Cardiac fibroblast (primary cell): ENCODE results near the gene QRICH2.
A peak's percentile ranks its signal among the peaks of the same experiment; 100 is the strongest.
"Not testable (repeated sequence)": the region's sequence is repeated elsewhere in the genome, so short reads cannot be mapped to it uniquely, and the experiment has no call there.

Experiments used
- DNase-seq, 2 donors: peaks; one replicate each; pipeline versions ENCODE4 v3.0.0 to v3.0.0-alpha.2; 2010; ENCODE audit warnings: low read depth in 2 of 2
- H3K4me3 ChIP-seq, 2 donors: replicated peaks in 1 of 2; 1 replicate in 1 of 2; 2 replicates in 1 of 2; pipeline ENCODE4 v1.5.1; 2011; ENCODE audit warnings: low read depth in 2 of 2, low read length in 2 of 2, mild to moderate bottlenecking in 2 of 2, moderate library complexity in 1 of 2
- CTCF ChIP-seq: IDR thresholded peaks from one replicate; pipeline ENCODE4 v1.5.1; 2011; ENCODE audit warnings: low read depth, mild to moderate bottlenecking, low read length, inconsistent platforms

The QRICH2 gene

DNA sequence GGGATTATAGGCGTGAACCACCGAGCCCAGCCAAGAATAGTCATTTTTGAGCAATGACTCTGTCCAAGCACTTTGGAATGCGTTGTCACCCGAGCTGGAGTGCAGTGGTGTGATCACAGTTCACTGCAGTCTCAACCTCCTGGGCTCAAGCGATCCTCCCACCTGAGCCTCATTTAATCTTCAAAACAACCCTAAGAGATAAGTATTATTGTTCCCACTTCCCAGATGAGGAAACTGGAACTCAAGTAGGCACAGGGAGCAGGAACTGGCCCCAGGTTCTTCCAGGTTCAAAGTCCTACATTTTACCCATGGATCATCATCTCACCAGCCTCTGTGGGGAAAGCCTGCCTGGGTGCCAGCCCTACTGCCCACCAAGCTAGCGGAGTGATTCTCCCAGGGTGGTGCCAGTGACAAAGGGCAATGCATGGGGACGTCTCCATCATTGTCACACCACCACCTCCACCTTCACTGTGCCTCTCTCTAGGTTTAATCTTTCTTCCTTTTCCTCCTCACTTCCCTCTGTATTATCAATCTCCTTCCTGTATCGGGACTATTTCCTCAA is 56.5 kb downstream of the QRICH2 start:
- H3K4me3 ChIP-seq, result no peak overlapping the region
- no peak for DNase-seq
- no peak for TF ChIP-seq CTCF

GRCh38 chr17:76250141-76250540 is 57.9 kb downstream of the QRICH2 start:
- TF ChIP-seq CTCF, result no peak
- no peak overlapping the region for H3K4me3 ChIP-seq
- no peak for DNase-seq

DNA sequence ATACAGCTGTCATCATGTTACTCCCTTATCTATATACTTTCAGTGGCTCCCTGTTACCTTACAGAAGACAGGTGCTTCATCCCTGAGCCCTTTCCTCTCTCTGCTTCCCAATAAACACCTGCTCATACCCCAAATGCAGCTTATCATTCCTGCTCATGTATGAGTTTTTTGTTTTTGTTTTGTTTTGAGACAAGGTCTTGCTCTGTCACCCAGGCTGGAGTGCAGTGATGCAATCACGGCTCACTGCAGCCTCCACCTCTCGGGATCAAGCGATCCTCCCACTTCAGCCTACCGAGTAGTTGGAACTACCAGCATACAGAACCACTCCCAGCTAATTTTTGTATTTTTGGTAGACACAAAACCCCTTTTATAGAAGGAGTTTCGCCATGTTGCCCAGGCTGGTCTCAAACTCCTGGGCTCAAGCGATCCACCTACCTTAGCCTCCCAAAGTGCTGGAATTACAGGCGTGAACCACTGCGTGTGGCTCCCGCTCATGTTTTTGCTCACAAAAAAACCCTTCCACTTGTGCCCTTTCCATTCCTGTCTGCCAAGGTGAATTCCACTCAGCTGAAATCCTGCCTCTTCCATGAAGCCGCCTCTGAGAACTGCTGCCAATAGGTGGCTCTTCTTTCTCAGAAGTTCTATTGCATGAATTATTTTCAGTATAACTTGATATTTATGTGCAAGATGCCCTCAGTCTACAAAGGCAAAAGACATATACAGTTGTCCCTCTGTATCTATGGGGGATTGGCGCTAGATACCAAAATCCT is 59.9 kb downstream of the QRICH2 start:
- DNase-seq, result no peak
- no peak overlapping the region for H3K4me3 ChIP-seq
- peak; percentile 24 for TF ChIP-seq CTCF

GRCh38 chr17:76247304-76247703 is 60.8 kb downstream of the QRICH2 start:
- H3K4me3 ChIP-seq, result no peak overlapping the region
- DNase-seq, result no peak
- no peak for TF ChIP-seq CTCF

GRCh38 chr17:76246080-76247066 is 61.7 kb downstream of the QRICH2 start:
- no peak for DNase-seq
- no peak for TF ChIP-seq CTCF
- H3K4me3 ChIP-seq, result no peak overlapping the region

DNA sequence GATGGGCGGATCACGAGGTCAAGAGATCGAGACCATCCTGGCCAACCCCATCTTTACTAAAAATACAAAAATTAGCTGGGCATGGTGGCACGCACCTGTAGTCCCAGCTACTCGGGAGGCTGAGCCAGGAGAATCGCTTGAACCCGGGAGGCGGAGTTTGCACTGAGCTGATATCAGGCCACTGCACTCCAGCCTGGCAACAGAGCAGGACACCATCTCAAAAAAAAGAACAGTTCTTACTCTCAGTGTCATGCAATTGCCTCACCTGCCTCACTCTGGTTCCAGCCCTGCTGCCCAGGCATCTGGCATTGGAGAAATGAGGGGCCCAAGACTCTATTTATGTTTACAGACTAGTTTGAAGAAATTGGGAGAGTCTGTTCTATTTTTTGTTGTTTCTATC is 63.4 kb downstream of the QRICH2 start:
- not testable (repeated sequence) for DNase-seq, H3K4me3 ChIP-seq
